ENCODE data around the gene SLC17A4.

- TF ChIP-seq POLR2AphosphoS5 (IDR thresholded peaks at IDR 0.05; ENCODE audit: low read depth, low read length) (no peak), SIN3A (IDR thresholded peaks at IDR 0.05; ENCODE audit: borderline replicate concordance, insufficient read depth, low read length) (no peak), TAF1 (IDR thresholded peaks at IDR 0.05; ENCODE audit: borderline replicate concordance, insufficient read depth, low read length) (no peak)
These were observed 28.2 kb upstream of the SLC17A4 start for GRCh38 chr6:25726122-25726911.
